GM19025 (cell line): Measurements from ENCODE around the gene ELFN2.

Source experiments
- ATAC-seq: cut with Tn5 transposase; IDR thresholded peaks from one replicate; pipeline ENCODE4 v1.9.1; 2021; ENCODE audit warnings: mild to moderate bottlenecking, low read depth, moderate library complexity; ENCODE audit not compliant: unreplicated experiment

Gene ELFN2

DNA sequence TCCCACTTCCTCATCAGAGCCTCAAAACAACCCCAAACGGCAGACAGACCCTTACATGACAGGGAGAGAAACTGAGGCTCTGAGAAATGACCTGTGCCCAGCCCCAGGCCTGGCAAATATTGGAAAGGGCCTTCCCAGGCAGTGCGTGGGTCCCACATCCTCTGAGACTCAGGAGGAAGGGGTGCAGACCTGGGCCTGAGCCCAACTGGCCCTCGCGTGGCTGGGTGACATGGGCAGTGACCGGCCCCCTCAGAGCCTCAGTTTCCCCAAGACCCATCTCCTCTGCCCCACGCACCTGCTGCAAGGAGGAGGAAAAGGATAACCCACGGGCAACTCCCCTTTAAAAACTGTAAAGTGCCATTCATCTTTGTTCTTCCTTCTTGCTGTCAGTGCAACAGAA is 35.6 kb downstream of the ELFN2 start:
- no peak for ATAC-seq

DNA sequence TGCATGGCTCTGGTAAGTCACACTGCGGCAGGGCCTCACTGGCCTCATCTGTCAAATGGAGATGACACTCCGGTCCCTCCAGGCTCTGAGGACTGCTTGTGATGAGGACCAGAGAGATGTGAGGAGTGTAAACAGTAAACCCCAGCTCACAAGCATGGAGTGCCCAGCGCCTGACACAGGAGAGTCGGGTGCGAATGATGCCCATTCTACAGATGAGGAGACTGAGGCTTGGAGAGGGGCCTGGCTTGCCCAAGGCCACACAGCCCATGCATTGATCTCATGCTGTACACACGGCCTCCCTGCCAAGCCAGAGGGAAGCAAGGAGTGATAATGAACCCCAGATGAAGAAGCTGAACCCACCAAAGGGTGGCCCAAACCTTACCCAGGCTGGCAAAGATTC is 37.2 kb downstream of the ELFN2 start:
- ATAC-seq = no peak

- ATAC-seq = no peak
Measured at GRCh38 chr22:37388538-37388937, 38.7 kb downstream of the ELFN2 start.

- no peak for ATAC-seq
Measured at GRCh38 chr22:37387793-37388192, 39.5 kb downstream of the ELFN2 start.

DNA sequence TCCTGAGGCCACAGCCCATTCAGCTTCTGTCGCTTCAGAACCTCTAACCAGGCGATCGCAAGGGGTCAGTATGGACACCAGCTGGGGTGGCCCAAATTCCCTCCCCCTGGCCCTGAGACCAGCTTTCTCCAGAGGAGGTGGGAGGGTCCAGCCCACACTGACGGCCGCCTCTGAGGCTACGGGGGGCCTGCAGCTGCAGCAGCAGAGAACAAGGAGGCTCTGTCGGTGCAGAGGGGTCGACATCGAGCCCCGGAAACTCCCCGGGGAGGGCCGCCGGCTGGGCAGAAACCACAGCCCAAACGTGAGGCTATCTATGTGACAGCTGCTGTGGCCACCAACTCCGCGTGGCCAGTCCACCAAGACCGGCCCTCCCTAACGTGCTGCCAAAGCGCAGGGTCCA is 40.8 kb downstream of the ELFN2 start:
- ATAC-seq = no peak

- ATAC-seq = no peak
Measured at GRCh38 chr22:37384691-37385090, 42.6 kb downstream of the ELFN2 start.

DNA sequence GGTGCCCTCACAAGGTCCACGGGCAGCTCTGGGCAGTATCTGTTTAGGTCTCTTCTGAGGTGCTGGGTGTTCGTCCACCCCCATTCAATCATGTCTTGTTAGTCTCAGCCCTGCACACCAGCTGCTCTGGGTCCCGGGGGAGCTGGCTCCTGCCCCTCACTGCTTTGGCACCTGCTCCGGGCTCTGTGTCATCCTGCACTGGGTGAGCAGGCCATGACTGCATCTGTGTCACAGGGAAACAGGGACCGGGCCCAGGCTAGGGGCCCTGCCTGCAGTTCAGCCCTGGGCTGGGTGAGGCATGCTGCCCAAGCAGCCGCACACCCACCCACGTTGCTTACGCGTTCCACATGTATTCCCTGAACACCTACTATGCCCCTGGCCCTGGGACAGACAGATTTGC is 43.9 kb downstream of the ELFN2 start:
- ATAC-seq = no peak

- ATAC-seq = no peak
Measured at GRCh38 chr22:37381489-37381888, 45.8 kb downstream of the ELFN2 start.

DNA sequence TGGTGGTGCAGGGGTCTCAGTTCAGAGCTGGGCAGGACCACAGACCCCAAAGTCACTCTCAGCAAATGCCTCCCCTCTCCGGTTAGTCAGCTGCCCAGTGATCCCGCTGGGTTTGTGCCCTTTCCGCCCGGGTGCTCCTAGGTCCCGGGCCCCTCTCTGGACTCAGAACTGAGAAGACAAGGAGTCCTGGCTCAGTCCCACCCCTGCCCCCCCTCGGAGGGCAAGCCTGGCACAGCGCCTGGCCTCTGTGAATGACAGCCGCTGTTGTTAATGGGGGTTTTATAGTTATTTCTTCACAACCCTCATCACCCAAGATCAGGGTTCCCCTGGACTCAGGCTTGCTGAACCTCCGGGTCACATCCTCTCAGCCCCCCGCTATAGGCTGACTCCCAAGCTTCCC is 47.6 kb downstream of the ELFN2 start:
- ATAC-seq = no peak

DNA sequence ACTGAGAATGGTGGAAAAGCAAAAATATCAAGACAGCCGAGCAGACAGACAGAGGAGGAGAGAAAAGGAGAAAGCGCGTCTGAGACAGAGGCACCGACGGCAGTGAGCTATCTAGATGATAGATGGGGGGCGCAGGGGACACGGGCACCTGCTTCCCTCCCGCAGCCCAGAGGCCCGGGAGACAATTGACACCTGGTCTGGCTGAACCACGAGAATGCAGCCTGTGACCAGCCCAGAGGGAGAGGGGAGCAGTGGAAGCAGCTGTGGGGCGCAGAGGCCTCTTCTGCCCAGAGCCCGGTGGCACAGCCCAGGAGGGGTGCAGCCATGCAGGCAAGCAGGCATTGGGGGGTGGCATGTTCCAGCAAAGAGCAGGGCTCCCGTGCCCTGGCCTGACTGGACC is 48.2 kb downstream of the ELFN2 start:
- no peak for ATAC-seq

GRCh38 chr22:37378642-37379058 is 48.6 kb downstream of the ELFN2 start:
- ATAC-seq = no peak

DNA sequence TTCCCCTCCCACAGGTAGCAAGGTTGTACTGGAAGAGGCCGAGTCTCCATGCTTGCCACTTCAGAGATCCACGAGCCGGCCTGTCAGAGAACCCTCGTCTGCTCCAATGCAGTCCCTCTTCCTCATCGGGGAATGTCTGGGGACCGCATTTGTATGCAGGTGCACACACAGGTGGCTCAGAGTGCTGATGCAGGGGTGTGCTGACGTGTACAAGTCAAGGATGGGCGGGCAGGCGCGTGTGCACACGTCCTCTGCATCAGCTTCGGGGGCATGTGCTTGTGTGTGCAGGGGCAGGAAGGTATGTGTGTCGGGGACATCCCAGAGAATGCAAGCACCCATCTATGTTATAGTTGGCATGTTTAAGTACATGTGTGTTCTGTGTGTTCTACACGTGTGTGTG is 49.4 kb downstream of the ELFN2 start:
- no peak for ATAC-seq

- ATAC-seq = no peak
Measured at GRCh38 chr22:37377138-37377537, 50.1 kb downstream of the ELFN2 start.

- ATAC-seq = no peak
Measured at GRCh38 chr22:37376643-37377042, 50.6 kb downstream of the ELFN2 start.

GRCh38 chr22:37375801-37376200 is 51.5 kb downstream of the ELFN2 start:
- no peak for ATAC-seq

- ATAC-seq = no peak
Measured at GRCh38 chr22:37374571-37374970, 52.7 kb downstream of the ELFN2 start.

DNA sequence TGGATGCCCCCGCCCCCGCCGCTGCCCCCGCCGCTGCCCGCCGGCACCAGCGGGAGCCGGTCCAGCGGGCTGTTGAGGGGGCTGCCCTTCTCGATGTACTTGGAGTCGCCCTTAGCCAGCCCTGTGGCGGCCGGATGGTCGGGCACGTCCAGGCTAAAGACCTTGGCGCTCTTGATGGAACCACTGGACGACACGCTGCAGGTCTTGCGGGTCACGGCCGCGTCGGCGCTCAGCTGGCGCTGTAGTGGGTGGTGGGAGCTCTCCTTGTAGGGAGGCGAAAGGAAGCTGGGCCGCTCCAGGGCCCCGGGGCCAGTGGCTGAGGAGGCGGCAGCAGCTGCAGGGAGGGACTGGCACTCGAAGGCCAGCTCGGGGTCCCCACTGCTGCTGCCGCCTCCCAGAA is 53.8 kb downstream of the ELFN2 start:
- no peak for ATAC-seq

DNA sequence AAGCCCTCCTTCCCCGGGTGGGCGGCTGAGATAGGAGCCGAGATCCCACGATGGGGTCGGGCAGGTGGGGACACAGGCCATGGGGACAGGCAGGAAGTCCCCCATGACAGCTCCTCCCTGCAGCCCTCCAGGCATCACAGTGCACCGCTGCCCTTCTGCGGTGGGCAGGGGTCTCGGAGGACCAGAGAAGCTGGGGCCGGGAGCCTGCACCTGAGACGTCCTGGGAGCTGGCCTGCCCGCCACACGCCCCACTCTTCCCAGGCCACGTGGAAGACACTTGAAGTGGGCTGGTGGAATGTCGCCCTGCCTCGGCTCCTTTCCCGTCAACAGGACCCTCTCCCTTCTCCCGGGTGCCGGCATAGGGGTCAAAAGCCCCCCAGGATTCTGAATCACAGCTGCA is 55.4 kb downstream of the ELFN2 start:
- no peak for ATAC-seq

- ATAC-seq = no peak
Measured at GRCh38 chr22:37371491-37371890, 55.8 kb downstream of the ELFN2 start.

GRCh38 chr22:37370306-37370979 is 56.8 kb downstream of the ELFN2 start:
- ATAC-seq = no peak

DNA sequence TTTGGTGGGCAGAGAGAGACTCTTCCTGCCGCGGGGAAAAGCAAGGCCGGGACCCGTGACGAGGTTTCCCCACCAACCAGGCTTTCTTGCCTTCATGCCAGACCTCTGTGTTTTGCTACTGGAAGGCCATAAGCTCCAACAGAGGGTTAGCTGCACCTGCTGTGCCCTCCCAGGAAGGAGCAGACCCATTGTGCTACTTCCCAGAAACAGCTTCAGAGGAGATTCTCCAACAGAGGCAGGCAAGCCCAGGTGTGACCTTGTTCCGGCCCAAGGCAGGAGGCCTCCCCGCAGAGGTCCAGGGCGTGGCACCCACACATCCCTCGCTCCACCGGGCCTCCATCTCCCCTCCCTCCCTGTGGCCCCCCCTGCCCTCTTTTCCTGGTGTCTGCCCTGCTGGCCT is 57.8 kb downstream of the ELFN2 start:
- no peak for ATAC-seq

DNA sequence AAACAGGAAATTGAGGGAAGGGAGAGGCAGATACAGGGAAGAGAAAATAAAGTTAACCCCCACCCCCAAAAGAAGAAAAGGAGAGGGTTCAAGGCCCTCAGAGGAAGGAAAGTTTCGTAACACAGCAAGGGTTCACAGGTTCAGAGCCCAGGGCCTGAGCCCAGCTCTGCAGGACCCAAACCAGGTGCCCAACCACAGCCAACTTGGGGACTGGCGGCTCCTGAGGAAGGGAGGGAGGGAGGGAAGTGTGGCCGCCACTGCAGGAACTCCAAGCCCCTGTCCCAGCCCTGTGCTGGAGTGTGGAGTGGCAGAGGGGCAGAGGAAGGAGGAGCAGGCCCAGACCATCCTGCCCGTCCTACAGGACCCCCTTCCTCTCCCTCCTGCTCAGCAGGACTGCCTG is 59.2 kb downstream of the ELFN2 start:
- no peak for ATAC-seq

GRCh38 chr22:37366601-37367000 is 60.7 kb downstream of the ELFN2 start:
- no peak for ATAC-seq
